Stimulated activated CD4-positive, alpha-beta T cell treated with anti-CD3 and anti-CD28 coated beads, Interleukin-4, amount 100 ng/mL, for 48 hours (primary cell): ENCODE data around the gene COL7A1.

Experiments used
- DNase-seq, 2 donors: peaks; one replicate each; pipeline ENCODE4 v3.0.0-alpha.2; 2020; ENCODE audit warnings: low read depth in 2 of 2

The COL7A1 gene

GRCh38 chr3:48619541-48620524 lies 24.7 kb upstream of the COL7A1 start:
- DNase-seq: no peak

GRCh38 chr3:48617559-48617958 lies 22.4 kb upstream of the COL7A1 start:
- DNase-seq: no peak

- no peak for DNase-seq
Observed at GRCh38 chr3:48614044-48614443, 18.9 kb upstream of the COL7A1 start.

GRCh38 chr3:48612309-48612708 lies 17.2 kb upstream of the COL7A1 start:
- DNase-seq: no peak

GRCh38 chr3:48609088-48610005 lies 14.2 kb upstream of the COL7A1 start, which contains the start of gene UQCRC1:
Gene UQCRC1 (minus strand): TSS chr3:48609646. CDS start chr3:48609620, 26 bp downstream.
- peak; percentile 84 to 87 for DNase-seq

- DNase-seq: peak in 1 of 2 donors; percentile 26
Observed at GRCh38 chr3:48607519-48607918, 12.4 kb upstream of the COL7A1 start.

GRCh38 chr3:48601622-48601994 lies 6.5 kb upstream of the COL7A1 start:
- no peak for DNase-seq

- DNase-seq: no peak
Observed at GRCh38 chr3:48600711-48601621, 5.8 kb upstream of the COL7A1 start.

- DNase-seq: no peak
Observed at GRCh38 chr3:48599509-48600285, 4.6 kb upstream of the COL7A1 start.

GRCh38 chr3:48599077-48599501 lies 4.0 kb upstream of the COL7A1 start:
- DNase-seq: no peak

- DNase-seq: no peak
Observed at GRCh38 chr3:48598323-48599076, 3.4 kb upstream of the COL7A1 start.

GRCh38 chr3:48597408-48597800 lies 2.3 kb upstream of the COL7A1 start:
- DNase-seq: no peak

GRCh38 chr3:48596676-48597407 lies 1.7 kb upstream of the COL7A1 start:
- no peak for DNase-seq

- no peak for DNase-seq
Observed at GRCh38 chr3:48596157-48596556, 1.0 kb upstream of the COL7A1 start.

- no peak for DNase-seq
Observed at GRCh38 chr3:48595526-48596121, 495 bp upstream of the COL7A1 start.

- DNase-seq: no peak
Observed at GRCh38 chr3:48594417-48595049, 596 bp downstream of the COL7A1 start.

GRCh38 chr3:48593337-48593736 lies 1.8 kb downstream of the COL7A1 start:
- DNase-seq: no peak

GRCh38 chr3:48592519-48593087 lies 2.5 kb downstream of the COL7A1 start:
- no peak for DNase-seq
